ENCODE results near the gene CAPN5. TPM values are rescaled to one million over a fixed set of nuclear protein-coding genes. Genes with fewer than 3 reads are reported as not detected.

Gene CAPN5
- total RNA-seq, 1 donor from 2014 or later, result 29.7 TPM

DNA sequence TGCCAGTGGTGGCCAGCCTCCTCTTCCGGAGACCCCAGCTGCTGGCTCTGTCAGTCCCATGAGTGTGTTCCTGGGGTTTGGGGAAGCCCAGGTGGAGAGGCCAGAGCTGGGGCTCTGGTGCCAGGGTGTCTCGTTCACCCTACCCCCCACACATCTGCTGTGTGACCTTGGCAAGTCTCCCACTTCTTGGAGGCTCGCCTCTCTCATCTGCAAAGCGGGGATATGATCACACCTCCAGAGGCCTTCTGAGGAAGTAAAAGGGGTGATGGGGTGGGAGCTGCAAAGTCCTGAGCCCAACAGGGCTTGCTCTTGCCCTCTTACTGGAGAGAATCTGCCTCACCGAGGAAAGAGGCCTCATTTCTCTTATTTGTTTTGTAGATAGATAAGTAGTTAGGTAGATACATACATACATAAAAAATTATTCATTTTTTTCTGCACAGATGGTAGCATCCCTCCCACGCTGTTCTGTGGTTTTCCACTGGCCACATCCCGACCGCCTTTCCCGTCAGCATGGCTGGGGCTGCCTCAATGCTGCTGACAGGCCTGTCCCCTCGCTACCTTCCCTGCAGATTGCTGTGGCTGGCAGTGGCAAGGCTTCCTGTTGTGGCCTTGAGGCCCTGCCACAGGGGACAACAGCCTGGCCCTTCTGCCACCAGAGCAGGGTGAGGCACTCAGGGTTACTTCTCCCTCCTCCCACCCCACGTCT is 85.2 kb downstream of the CAPN5 start:
- no peaks in the 10 kb centered on the region for H3K9me3 Mint-ChIP-seq (ENCODE audit: unreplicated experiment)
- H3K27me3 Mint-ChIP-seq (ENCODE audit: unreplicated experiment), result peaks cover 10% of the 10 kb centered on the region
- no peak overlapping the region for H3K27ac Mint-ChIP-seq (ENCODE audit: unreplicated experiment)
- peaks cover 4% of the 10 kb centered on the region for H3K4me1 Mint-ChIP-seq (ENCODE audit: unreplicated experiment)
- TF ChIP-seq, protein P1, sequence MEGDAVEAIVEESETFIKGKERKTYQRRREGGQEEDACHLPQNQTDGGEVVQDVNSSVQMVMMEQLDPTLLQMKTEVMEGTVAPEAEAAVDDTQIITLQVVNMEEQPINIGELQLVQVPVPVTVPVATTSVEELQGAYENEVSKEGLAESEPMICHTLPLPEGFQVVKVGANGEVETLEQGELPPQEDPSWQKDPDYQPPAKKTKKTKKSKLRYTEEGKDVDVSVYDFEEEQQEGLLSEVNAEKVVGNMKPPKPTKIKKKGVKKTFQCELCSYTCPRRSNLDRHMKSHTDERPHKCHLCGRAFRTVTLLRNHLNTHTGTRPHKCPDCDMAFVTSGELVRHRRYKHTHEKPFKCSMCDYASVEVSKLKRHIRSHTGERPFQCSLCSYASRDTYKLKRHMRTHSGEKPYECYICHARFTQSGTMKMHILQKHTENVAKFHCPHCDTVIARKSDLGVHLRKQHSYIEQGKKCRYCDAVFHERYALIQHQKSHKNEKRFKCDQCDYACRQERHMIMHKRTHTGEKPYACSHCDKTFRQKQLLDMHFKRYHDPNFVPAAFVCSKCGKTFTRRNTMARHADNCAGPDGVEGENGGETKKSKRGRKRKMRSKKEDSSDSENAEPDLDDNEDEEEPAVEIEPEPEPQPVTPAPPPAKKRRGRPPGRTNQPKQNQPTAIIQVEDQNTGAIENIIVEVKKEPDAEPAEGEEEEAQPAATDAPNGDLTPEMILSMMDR (IDR thresholded peaks at IDR 0.05; ENCODE audit: unreplicated experiment), result no peak
- no peak for DNase-seq (ENCODE audit: low spot score)
- peaks cover 5% of the 10 kb centered on the region for H3K36me3 Mint-ChIP-seq (ENCODE audit: low read depth, unreplicated experiment)
- H3K4me3 Mint-ChIP-seq (ENCODE audit: unreplicated experiment), result no peak overlapping the region

DNA sequence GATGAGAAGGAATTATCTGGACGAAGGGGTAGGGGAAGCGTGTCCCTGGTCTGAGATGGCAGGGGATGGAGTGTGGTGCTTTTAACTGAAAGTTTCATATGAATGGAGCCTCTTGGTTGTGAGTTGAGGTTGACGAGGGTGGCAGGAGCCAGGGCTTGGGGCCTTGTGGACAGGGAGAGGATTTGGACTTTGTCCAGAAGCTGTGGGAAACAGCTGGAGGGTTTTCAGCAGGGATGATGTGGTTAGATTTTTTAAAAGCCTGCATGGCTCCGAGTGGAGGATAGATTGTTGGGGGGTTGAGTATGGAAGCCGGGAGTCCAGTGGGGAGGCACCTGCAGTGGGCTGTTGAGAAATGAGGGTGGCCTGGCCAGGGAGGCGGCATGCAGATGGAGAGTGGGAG is 86.1 kb downstream of the CAPN5 start:
- Mint-ChIP-seq H3K27ac (ENCODE audit: unreplicated experiment) (peak overlapping the region; percentile 8), H3K4me1 (ENCODE audit: unreplicated experiment) (peaks cover 2% of the 10 kb centered on the region)
- DNase-seq (ENCODE audit: low spot score), result no peak

DNA sequence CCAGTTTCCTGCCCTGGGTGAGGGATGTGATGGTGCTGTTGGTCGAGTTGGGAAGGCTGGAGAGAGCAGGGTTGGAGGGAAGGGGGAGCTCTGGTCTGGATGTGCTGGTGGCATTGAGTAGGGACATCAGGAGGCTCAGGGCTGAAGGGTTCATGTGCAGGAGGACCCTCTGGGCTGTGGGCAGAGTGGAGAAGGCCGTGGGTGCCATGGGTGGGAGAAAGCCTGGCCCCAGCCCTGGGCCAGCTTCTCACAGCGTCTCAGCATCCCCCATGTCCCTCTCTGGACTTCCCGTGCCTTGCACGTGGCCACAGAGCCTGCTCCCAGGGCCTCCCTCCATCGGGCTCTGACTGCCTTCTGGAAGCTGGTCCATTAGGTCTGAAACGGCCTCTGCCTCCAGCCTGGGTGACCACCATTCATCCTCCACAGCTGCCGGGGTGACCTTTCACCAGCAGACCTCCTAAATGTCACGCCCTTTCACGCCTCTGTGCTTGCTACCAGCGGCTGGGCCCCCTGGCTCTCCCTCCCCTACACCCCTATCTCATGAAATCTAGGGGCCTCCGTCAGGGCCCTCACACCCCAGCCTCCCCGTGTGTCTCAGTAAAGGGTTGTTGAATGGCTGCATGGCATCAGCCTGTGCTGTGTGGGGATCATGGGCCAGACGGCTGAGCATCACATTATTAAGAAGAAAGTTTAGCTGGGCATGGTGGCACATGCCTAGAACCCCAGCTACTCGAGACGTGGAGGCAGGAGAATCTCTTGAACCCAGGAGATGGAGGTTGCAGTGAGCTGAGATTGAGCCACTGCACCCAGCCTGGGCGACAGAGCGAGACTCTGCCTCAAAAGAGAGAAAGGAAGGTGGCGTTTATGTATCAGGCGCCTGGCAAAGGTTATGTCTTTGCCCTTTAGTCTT is 86.8 kb downstream of the CAPN5 start:
- Mint-ChIP-seq H3K27ac (ENCODE audit: unreplicated experiment) (no peak overlapping the region), H3K9me3 (ENCODE audit: unreplicated experiment) (no peaks in the 10 kb centered on the region), H3K27me3 (ENCODE audit: unreplicated experiment) (peaks cover 11% of the 10 kb centered on the region), H3K36me3 (ENCODE audit: low read depth, unreplicated experiment) (peaks cover 5% of the 10 kb centered on the region), H3K4me1 (ENCODE audit: unreplicated experiment) (peaks cover 2% of the 10 kb centered on the region), H3K4me3 (ENCODE audit: unreplicated experiment) (no peak overlapping the region)
- TF ChIP-seq, protein P1 (IDR thresholded peaks at IDR 0.05; ENCODE audit: unreplicated experiment), result no peak
- DNase-seq (ENCODE audit: low spot score), result no peak

More for the DNA sequence above, 86.1 kb downstream of the CAPN5 start:
- peaks cover 8% of the 10 kb centered on the region for H3K27me3 Mint-ChIP-seq (ENCODE audit: unreplicated experiment)
- TF ChIP-seq, protein P1 (IDR thresholded peaks at IDR 0.05; ENCODE audit: unreplicated experiment), result no peak
- no peaks in the 10 kb centered on the region for H3K9me3 Mint-ChIP-seq (ENCODE audit: unreplicated experiment)
- H3K36me3 Mint-ChIP-seq (ENCODE audit: low read depth, unreplicated experiment), result peaks cover 5% of the 10 kb centered on the region
- no peak overlapping the region for H3K4me3 Mint-ChIP-seq (ENCODE audit: unreplicated experiment)

DNA sequence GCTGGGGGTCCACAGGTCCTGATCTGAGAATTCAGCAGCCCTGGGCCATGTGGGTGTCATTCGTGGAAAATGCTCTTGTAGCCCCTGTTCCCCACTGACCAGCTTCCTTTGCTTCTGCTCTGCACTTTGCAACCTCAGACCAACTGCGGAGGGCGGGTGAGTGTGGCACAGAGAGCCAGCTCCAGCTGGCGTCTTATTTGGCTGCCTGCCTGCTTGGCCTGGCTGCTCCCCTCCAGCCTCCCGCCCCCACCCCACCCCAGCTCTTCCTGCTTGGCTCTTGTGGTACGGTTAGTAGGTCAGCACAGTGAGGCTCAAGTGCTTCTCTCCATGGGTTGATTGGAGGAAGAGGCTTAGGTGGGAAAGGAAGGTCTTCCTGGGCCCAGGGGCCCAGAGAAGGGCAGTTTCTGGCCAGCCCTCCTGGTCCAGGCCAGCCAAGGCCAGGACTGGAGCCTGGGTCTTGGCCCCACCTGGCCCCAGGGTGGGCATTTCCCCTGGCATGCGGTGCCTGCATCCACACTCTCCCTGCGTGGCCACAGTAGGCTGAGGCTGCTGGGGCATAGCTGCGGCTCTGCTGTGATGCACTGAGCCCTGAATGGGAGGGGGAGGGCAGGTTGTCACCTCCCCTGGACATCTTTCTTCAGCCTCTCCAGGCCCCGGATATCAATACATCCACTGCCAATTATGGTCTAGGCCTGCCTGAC is 87.8 kb downstream of the CAPN5 start:
- H3K4me1 Mint-ChIP-seq (ENCODE audit: unreplicated experiment), result peaks cover 2% of the 10 kb centered on the region
- no peaks in the 10 kb centered on the region for H3K9me3 Mint-ChIP-seq (ENCODE audit: unreplicated experiment)
- no peak overlapping the region for H3K4me3 Mint-ChIP-seq (ENCODE audit: unreplicated experiment)
- TF ChIP-seq, protein P1 (IDR thresholded peaks at IDR 0.05; ENCODE audit: unreplicated experiment), result no peak
- no peak overlapping the region for H3K27ac Mint-ChIP-seq (ENCODE audit: unreplicated experiment)
- H3K27me3 Mint-ChIP-seq (ENCODE audit: unreplicated experiment), result peaks cover 14% of the 10 kb centered on the region
- H3K36me3 Mint-ChIP-seq (ENCODE audit: low read depth, unreplicated experiment), result peaks cover 5% of the 10 kb centered on the region
- no peak for DNase-seq (ENCODE audit: low spot score)
